Right lobe of liver (tissue), 6 donors: ENCODE measurements around the gene FBLN1. TPM values are rescaled to one million over a fixed set of nuclear protein-coding genes. Genes with fewer than 3 reads are reported as not detected.
"Not testable (repeated sequence)": the region's sequence is repeated elsewhere in the genome, so short reads cannot be mapped to it uniquely, and the experiment has no call there.

Source experiments
- ATAC-seq, 4 donors: fragments of 200-7000 bp; cut with Tn5 transposase; one replicate each; pipeline ENCODE4 v1.9.1; 2020; ENCODE audit warnings: mild to moderate bottlenecking in 4 of 4, moderate library complexity in 4 of 4
- DNase-seq, 3 donors: peaks; one replicate each; pipeline ENCODE4 v3.0.0-alpha.2; 2020
- H3K27ac ChIP-seq, 3 donors: fragments of 200-600 bp; one replicate each; pipeline ENCODE4 v1.8.0; 2022
- H3K27me3 ChIP-seq, 2 donors: fragments of 200-600 bp; one replicate each; pipeline ENCODE4 v1.8.0; 2022
- H3K36me3 ChIP-seq, 4 donors: fragments of 200-600 bp; sonication (generic) in 1 of 4; one replicate each; pipeline versions ENCODE4 v1.5.1 to v1.8.0; 2017 to 2022; ENCODE audit warnings: control low read depth in 1 of 4
- H3K4me1 ChIP-seq, 4 donors: fragments of 200-600 bp; sonication (generic) in 1 of 4; one replicate each; pipeline versions ENCODE4 v1.5.1 to v1.8.0; 2017 to 2022; ENCODE audit warnings: control low read depth in 1 of 4
- H3K4me3 ChIP-seq, 3 donors: fragments of 200-600 bp; one replicate each; pipeline ENCODE4 v1.8.0; 2022
- H3K9me3 ChIP-seq, 4 donors: fragments of 200-600 bp; sonication (generic) in 1 of 4; one replicate each; pipeline versions ENCODE4 v1.5.1 to v1.8.0; 2017 to 2022; ENCODE audit warnings: control low read depth in 1 of 4
- CTCF ChIP-seq, 4 donors: fragments of 200-600 bp in 3 of 4; fragments of 450-650 bp in 1 of 4; IDR thresholded peaks; one replicate each; pipeline versions ENCODE4 v1.5.1 to v1.8.0; 2016 to 2022; ENCODE audit warnings: antibody characterized with exemption in 4 of 4, mild to moderate bottlenecking in 2 of 4
- POLR2A ChIP-seq: fragments of 450-650 bp; IDR thresholded peaks from one replicate; pipeline ENCODE4 v1.6.1; 2017; ENCODE audit warnings: antibody characterized with exemption, mild to moderate bottlenecking
- WGBS: methylation state at CpG from one replicate; pipeline ENCODE4 v1.1.6; 2018; ENCODE audit warnings: low coverage, low lambda C conversion rate; ENCODE audit not compliant: insufficient coverage; ENCODE audit errors: missing lambda C conversion rate; 5-methylcytosine and 5-hydroxymethylcytosine counted together
- intact Hi-C, 2 donors: fragments of 100-400 bp; cut with DNase I; formaldehyde crosslinking; loops; one replicate each; pipeline versions ENCODE4 v1.11.2 to v1.14.1; 2022
- total RNA-seq, 6 experiments: library from RNA; depleted of rRNA in 2 of 6; stranded (reverse); fragments of >200 nt in 2 of 6; fragmentation: NEBNext Ultra II Directional in 3 of 6; extraction: Animal tissue kit (Norgen Biotek cat#: 25700) in 3 of 6; gene quantifications; one replicate each; pipeline versions ENCODE4 v1.1.0 to v1.2.4, GENCODE V29; 2016 to 2023
- donor health status: DM: no; HTN: yes; CAD: no.
- donor health status: DM: no; HTN: no; CAD: no.
- donor health status: DM: no; HTN: no; CAD: no.
- donor health status: DM: no; HTN: yes; CAD: no.
- donor health status: DM: no; HTN: yes; CAD: no.

The FBLN1 gene
- total RNA-seq, 6 experiments from 2014 or later = 1.6 to 6.6 (median 3.4) TPM

- H3K9me3 ChIP-seq = no peaks in the 10 kb centered on the region
- no peak overlapping the region for H3K27ac ChIP-seq
- ATAC-seq = no peak
- H3K4me3 ChIP-seq = no peak overlapping the region
- H3K4me1 ChIP-seq = no peaks in the 10 kb centered on the region
- WGBS = no CpG with 5 or more reads among the region's 8 CpGs
- no peaks in the 10 kb centered on the region for H3K36me3 ChIP-seq
- no peak for DNase-seq
- TF ChIP-seq CTCF (IDR thresholded peaks at IDR 0.05) (no peak), POLR2A (no peak)
- no peaks in the 10 kb centered on the region for H3K27me3 ChIP-seq
- intact Hi-C loops = no loop called here
These were observed 86.9 kb downstream of the FBLN1 start for GRCh38 chr22:45589556-45589955.

GRCh38 chr22:45590262-45590661, 87.6 kb downstream of the FBLN1 start:
- 96% methylated on average over 4 of the region's 13 CpGs for WGBS
- H3K4me1 ChIP-seq = no peaks in the 10 kb centered on the region
- intact Hi-C loops = no loop called here
- DNase-seq (no peak), ATAC-seq (no peak)
- H3K27ac ChIP-seq = no peak overlapping the region
- no peak for TF ChIP-seq POLR2A
- TF ChIP-seq CTCF (IDR thresholded peaks at IDR 0.05) = no peak
- no peak overlapping the region for H3K4me3 ChIP-seq
- no peaks in the 10 kb centered on the region for H3K36me3 ChIP-seq
- no peaks in the 10 kb centered on the region for H3K27me3 ChIP-seq
- H3K9me3 ChIP-seq = no peaks in the 10 kb centered on the region

GRCh38 chr22:45591633-45592213, 89.0 kb downstream of the FBLN1 start:
- 82% methylated on average over 8 of the region's 26 CpGs for WGBS
- DNase-seq, ATAC-seq, H3K4me1 ChIP-seq, H3K27me3 ChIP-seq, intact Hi-C loops, H3K36me3 ChIP-seq, H3K27ac ChIP-seq, H3K4me3 ChIP-seq, H3K9me3 ChIP-seq: not testable (repeated sequence)

GRCh38 chr22:45594123-45594941, 91.6 kb downstream of the FBLN1 start:
- intact Hi-C loops = no loop called here
- no peak overlapping the region for H3K4me3 ChIP-seq
- WGBS = 68% methylated on average over 5 of the region's 8 CpGs

More at GRCh38 chr22:45594123-45594941, 91.6 kb downstream of the FBLN1 start:
- TF ChIP-seq CTCF (IDR thresholded peaks at IDR 0.05) = no peak
- no peak for TF ChIP-seq POLR2A
- no peaks in the 10 kb centered on the region for H3K4me1 ChIP-seq
- no peaks in the 10 kb centered on the region for H3K27me3 ChIP-seq
- DNase-seq (no peak), ATAC-seq (no peak)
- no peaks in the 10 kb centered on the region for H3K9me3 ChIP-seq
- H3K27ac ChIP-seq = no peak overlapping the region
- H3K36me3 ChIP-seq = no peaks in the 10 kb centered on the region
